Measurements from ENCODE around the gene EXOC4.

DNA sequence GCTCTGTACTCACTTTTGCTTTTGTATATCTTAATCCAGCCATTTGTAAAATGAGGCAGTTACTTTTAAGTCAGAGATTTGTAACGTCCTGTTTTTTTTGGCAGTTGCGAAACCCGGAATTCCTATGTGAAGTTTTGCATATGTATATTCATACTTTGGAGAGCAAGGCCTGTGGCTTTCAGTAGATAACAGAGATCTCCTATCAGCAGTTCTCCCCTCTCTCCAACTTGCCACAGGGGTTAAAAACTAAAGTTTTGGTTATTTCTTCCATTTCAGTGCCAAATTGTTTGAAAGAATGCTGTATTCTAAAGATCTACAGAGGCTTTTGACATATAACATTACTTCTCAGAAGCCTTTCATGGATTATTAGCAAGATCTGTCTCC is 102.4 kb downstream of the EXOC4 start:
- TF ChIP-seq POLR2A (IDR thresholded peaks at IDR 0.05; ENCODE audit: low read length), result no peak
- TF ChIP-seq GATA1 (IDR thresholded peaks at IDR 0.05; ENCODE audit: low read depth, low read length), result no peak

Data from erythroblast (primary cell).